Stimulated activated CD4-positive, alpha-beta T cell treated with anti-CD3 and anti-CD28 coated beads, Interleukin-4, amount 100 ng/mL, for 48 hours (primary cell): Measurements from ENCODE around the gene HBEGF.

Experiments used
- DNase-seq, 2 donors: peaks; one replicate each; pipeline ENCODE4 v3.0.0-alpha.2; 2020; ENCODE audit warnings: low read depth in 2 of 2

Gene HBEGF

GRCh38 chr5:140302786-140303639 is 43.4 kb downstream of the HBEGF start, which contains the start of gene PFDN1:
Gene PFDN1, minus strand, starts transcription at chr5:140303101. Its CDS starts 28 bp downstream, at chr5:140303073.
- peak; percentile 82 to 87 for DNase-seq

GRCh38 chr5:140301136-140301535 is 45.3 kb downstream of the HBEGF start:
- no peak for DNase-seq

- no peak for DNase-seq
Measured at GRCh38 chr5:140299056-140299455, 47.3 kb downstream of the HBEGF start.

GRCh38 chr5:140298183-140298601 is 48.2 kb downstream of the HBEGF start:
- no peak for DNase-seq

- no peak for DNase-seq
Measured at GRCh38 chr5:140297283-140297682, 49.1 kb downstream of the HBEGF start.

- no peak for DNase-seq
Measured at GRCh38 chr5:140296289-140296688, 50.1 kb downstream of the HBEGF start.

- no peak for DNase-seq
Measured at GRCh38 chr5:140295414-140295813, 51.0 kb downstream of the HBEGF start.

- DNase-seq: no peak
Measured at GRCh38 chr5:140294753-140295152, 51.6 kb downstream of the HBEGF start.

GRCh38 chr5:140293849-140294100 is 52.6 kb downstream of the HBEGF start:
- DNase-seq: no peak

GRCh38 chr5:140293091-140293848 is 53.1 kb downstream of the HBEGF start:
- no peak for DNase-seq

- no peak for DNase-seq
Measured at GRCh38 chr5:140292212-140293036, 54.0 kb downstream of the HBEGF start.

- no peak for DNase-seq
Measured at GRCh38 chr5:140287801-140288521, 58.4 kb downstream of the HBEGF start.

- no peak for DNase-seq
Measured at GRCh38 chr5:140286424-140286823, 60.0 kb downstream of the HBEGF start.

- DNase-seq: no peak
Measured at GRCh38 chr5:140284013-140284412, 62.4 kb downstream of the HBEGF start.
